Activated CD4-positive, alpha-beta memory T cell treated with anti-CD3 and anti-CD28 coated beads for 36 hours (primary cell): ENCODE data around the gene CPN1. TPM values are rescaled to one million over a fixed set of nuclear protein-coding genes. Genes with fewer than 3 reads are reported as not detected.

Experiments used
- CTCF ChIA-PET: fragments of 350-600 bp; sonication (Branson Sonifier 250); formaldehyde crosslinking; loops from one replicate; lab custom pipeline; 2021; ENCODE audit warnings: antibody characterized with exemption, inconsistent platforms; lab: Charles Lee
- POLR2A ChIA-PET: fragments of 350-600 bp; sonication (Branson Sonifier 250); formaldehyde crosslinking; loops from one replicate; lab custom pipeline; 2021; ENCODE audit warnings: antibody characterized with exemption; lab: Charles Lee
- DNase-seq: peaks from one replicate; pipeline ENCODE4 v3.0.0-alpha.2; 2020
- H3K27ac Mint-ChIP-seq: one replicate; pipeline ENCODE4 v1.8.0; 2021; ENCODE audit warnings: mixed read lengths
- H3K27me3 Mint-ChIP-seq: one replicate; pipeline ENCODE4 v1.8.0; 2021; ENCODE audit warnings: mixed read lengths
- H3K36me3 Mint-ChIP-seq: one replicate; pipeline ENCODE4 v1.8.0; 2021; ENCODE audit warnings: mixed read lengths
- H3K4me1 Mint-ChIP-seq: one replicate; pipeline ENCODE4 v1.8.0; 2021; ENCODE audit warnings: low read depth, mixed read lengths
- H3K4me3 Mint-ChIP-seq: one replicate; pipeline ENCODE4 v1.8.0; 2021; ENCODE audit warnings: mild to moderate bottlenecking, mixed read lengths
- H3K9me3 Mint-ChIP-seq: one replicate; pipeline ENCODE4 v1.8.0; 2021; ENCODE audit warnings: mixed read lengths
- intact Hi-C: fragments of 100-400 bp; cut with micrococcal nuclease; formaldehyde crosslinking; loops from one replicate; pipeline ENCODE4 v1.15.1; 2023
- total RNA-seq, 2 experiments: library from RNA; stranded (reverse); gene quantifications; one replicate each; pipeline ENCODE4 v1.2.3, GENCODE V29; 2021

CPN1 gene
- total RNA-seq, 2 experiments from 2014 or later, result not detected

- H3K27me3 Mint-ChIP-seq, result peaks cover 8% of the 10 kb centered on the region
- intact Hi-C loops, result no loop called here
- CTCF ChIA-PET, result interaction anchor here (0.7 to 2.7 kb wide), 2 partner anchors 32 to 196 kb away, joined by 4 to 13 read pairs; partner anchors contain the start of gene DNMBP
- peaks cover 3% of the 10 kb centered on the region for H3K4me1 Mint-ChIP-seq
- no peak for DNase-seq
- no peaks in the 10 kb centered on the region for H3K9me3 Mint-ChIP-seq
- POLR2A ChIA-PET, result interaction anchor here (0.6 kb wide), 1 partner anchor 15 kb away, joined by 7 read pairs; no protein-coding TSS in a partner anchor
- no peak overlapping the region for H3K27ac Mint-ChIP-seq
- H3K36me3 Mint-ChIP-seq, result no peaks in the 10 kb centered on the region
- no peak overlapping the region for H3K4me3 Mint-ChIP-seq
Measured at GRCh38 chr10:100041306-100042002, 40.2 kb downstream of the CPN1 start.

- H3K4me3 Mint-ChIP-seq, result no peak overlapping the region
- H3K9me3 Mint-ChIP-seq, result no peaks in the 10 kb centered on the region
- intact Hi-C loops, result no loop called here
- POLR2A ChIA-PET, result no interaction called here
- no peaks in the 10 kb centered on the region for H3K36me3 Mint-ChIP-seq
- DNase-seq, result no peak
- peaks cover 11% of the 10 kb centered on the region for H3K27me3 Mint-ChIP-seq
- CTCF ChIA-PET, result interaction anchor here (1.5 to 2.3 kb wide), 2 partner anchors 7 to 193 kb away, joined by 5 to 9 read pairs; no protein-coding TSS in a partner anchor
- no peak overlapping the region for H3K27ac Mint-ChIP-seq
- peaks cover under 1% of the 10 kb centered on the region for H3K4me1 Mint-ChIP-seq
Measured at GRCh38 chr10:100038561-100039071, 43.1 kb downstream of the CPN1 start.

DNA sequence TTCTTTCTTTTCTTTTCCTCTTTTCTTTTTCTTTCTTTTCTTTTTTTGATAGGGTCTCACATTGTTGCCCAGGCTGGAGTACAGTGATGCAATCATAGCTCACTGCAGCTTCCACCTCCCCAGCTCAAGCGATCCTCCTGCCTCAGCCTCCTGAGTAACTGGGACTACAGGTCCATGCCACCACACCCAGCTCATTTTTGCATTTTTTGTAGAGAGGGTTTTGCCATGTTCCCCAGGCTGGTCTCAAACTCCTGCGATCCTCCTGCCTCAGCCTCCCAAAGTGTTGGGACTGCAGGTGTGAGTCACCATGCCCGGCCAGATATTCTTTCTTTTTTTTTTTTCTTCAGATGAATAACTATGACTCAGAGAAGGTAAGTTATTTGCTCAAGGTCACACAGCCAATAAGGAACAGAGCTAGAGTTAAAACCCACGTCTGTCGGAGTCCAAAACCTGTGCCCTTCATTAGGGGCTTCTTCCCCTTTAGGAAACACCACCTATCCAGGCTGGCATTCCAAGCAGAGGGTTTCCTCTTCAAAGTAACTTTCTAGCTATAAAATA is 43.8 kb downstream of the CPN1 start:
- intact Hi-C loops, result no loop called here
- Mint-ChIP-seq H3K36me3 (no peaks in the 10 kb centered on the region), H3K4me1 (no peaks in the 10 kb centered on the region), H3K27me3 (peaks cover 11% of the 10 kb centered on the region), H3K4me3 (no peak overlapping the region), H3K9me3 (no peaks in the 10 kb centered on the region), H3K27ac (no peak overlapping the region)
- ChIA-PET CTCF (interaction anchor here (1.5 to 2.3 kb wide), 2 partner anchors 8 to 192 kb away, joined by 5 to 9 read pairs; no protein-coding TSS in a partner anchor), POLR2A (no interaction called here)
- DNase-seq, result no peak

DNA sequence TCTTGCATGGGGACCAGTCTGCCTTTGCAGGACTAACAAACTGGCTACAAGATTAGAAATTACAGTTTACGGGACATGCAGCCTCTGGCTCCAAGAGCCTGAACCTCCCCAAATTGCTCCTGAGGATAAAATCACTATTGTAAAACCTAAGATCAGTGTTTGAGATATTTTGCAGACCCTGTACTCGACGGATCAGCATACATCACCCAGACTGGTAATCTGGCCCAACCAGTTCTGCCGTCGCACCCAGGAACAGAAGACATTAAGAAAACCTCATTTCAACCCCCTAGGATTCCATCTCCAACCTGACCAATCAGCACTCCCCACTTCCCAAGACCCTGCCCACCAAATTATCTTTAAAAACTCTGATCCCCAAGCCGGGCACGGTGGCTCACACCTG is 44.8 kb downstream of the CPN1 start:
- ChIA-PET POLR2A (no interaction called here), CTCF (interaction anchor here (1.0 to 2.3 kb wide), 3 partner anchors 9 to 191 kb away, joined by 3 to 9 read pairs (median 5); no protein-coding TSS in a partner anchor)
- no peak for DNase-seq
- Mint-ChIP-seq H3K9me3 (no peaks in the 10 kb centered on the region), H3K27me3 (peaks cover 11% of the 10 kb centered on the region), H3K4me3 (no peak overlapping the region), H3K36me3 (no peaks in the 10 kb centered on the region), H3K27ac (no peak overlapping the region), H3K4me1 (no peaks in the 10 kb centered on the region)
- intact Hi-C loops, result no loop called here

DNA sequence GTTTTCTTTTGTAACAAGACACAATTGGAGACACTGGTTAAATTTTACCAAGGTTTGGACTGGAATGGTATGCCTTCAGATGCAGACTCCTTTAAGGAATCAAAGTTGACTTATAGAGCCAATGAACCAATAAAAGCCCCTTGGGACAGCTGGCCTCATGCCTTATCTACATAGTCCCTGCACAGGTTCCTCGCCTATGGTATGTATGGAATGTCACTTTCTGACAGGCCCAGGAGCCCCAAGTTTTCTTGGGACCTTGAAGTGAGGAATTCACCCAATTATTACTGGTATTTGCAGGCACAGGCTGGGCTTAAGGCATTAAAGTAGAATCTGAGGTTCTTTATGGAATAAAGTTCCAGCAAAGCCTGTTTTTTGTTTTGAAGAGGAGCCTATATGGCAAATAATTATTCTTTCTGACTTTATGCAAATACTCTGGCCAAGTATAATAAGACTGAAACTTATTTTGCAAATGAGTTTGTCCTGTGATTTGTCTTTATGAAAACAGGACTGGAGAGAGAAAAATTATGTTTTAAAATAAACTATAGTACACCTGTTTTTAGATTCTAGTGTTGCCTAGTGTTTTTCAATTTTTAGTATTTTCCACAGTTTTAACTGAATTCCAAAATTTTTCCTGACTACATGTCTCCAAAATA is 47.8 kb downstream of the CPN1 start:
- no peak for DNase-seq
- no peak overlapping the region for H3K27ac Mint-ChIP-seq
- ChIA-PET POLR2A (no interaction called here), CTCF (interaction anchor here (1.5 to 2.2 kb wide), 2 partner anchors 11 to 188 kb away, joined by 10 to 13 read pairs; no protein-coding TSS in a partner anchor)
- no peaks in the 10 kb centered on the region for H3K4me1 Mint-ChIP-seq
- no peaks in the 10 kb centered on the region for H3K36me3 Mint-ChIP-seq
- no peak overlapping the region for H3K4me3 Mint-ChIP-seq
- intact Hi-C loops, result no loop called here
- peaks cover 14% of the 10 kb centered on the region for H3K27me3 Mint-ChIP-seq
- no peaks in the 10 kb centered on the region for H3K9me3 Mint-ChIP-seq

- DNase-seq, result no peak
- intact Hi-C loops, result no loop called here
- ChIA-PET CTCF (no interaction called here), POLR2A (no interaction called here)
- peaks cover 6% of the 10 kb centered on the region for H3K27me3 Mint-ChIP-seq
- H3K4me3 Mint-ChIP-seq, result no peak overlapping the region
- H3K27ac Mint-ChIP-seq, result no peak overlapping the region
- H3K9me3 Mint-ChIP-seq, result peaks cover 7% of the 10 kb centered on the region
- H3K4me1 Mint-ChIP-seq, result no peaks in the 10 kb centered on the region
- peaks cover 3% of the 10 kb centered on the region for H3K36me3 Mint-ChIP-seq
Measured at GRCh38 chr10:100027416-100027815, 54.3 kb downstream of the CPN1 start.

DNA sequence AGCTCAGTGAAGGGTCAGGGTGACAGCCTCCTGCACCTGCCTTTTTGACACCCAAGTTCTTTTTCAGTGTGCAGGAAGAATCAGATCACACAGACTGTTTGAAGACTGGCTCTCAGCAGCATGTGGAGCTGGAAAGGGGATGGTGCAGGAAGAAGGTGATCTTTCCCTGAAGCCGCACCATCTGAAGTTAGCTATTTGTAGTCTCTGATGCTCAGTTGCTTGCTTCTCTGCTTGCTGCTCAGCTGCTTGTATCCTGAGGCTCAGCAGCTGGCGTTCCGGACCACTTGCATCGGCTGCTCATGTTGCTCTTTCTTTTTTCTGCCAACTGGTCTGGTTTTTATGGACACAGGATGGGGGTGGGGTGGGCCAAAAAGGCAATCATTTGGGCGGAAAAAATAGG is 56.1 kb downstream of the CPN1 start:
- Mint-ChIP-seq H3K4me1 (peaks cover under 1% of the 10 kb centered on the region), H3K9me3 (peaks cover 7% of the 10 kb centered on the region), H3K4me3 (no peak overlapping the region), H3K36me3 (peaks cover 3% of the 10 kb centered on the region), H3K27ac (no peak overlapping the region), H3K27me3 (peaks cover 6% of the 10 kb centered on the region)
- CTCF ChIA-PET, result interaction anchor here (0.9 to 2.0 kb wide), 4 partner anchors 16 to 22 kb away, joined by 3 to 8 read pairs (median 4); partner anchors contain the start of gene DNMBP
- POLR2A ChIA-PET, result no interaction called here
- intact Hi-C loops, result no loop called here
- DNase-seq, result no peak

DNA sequence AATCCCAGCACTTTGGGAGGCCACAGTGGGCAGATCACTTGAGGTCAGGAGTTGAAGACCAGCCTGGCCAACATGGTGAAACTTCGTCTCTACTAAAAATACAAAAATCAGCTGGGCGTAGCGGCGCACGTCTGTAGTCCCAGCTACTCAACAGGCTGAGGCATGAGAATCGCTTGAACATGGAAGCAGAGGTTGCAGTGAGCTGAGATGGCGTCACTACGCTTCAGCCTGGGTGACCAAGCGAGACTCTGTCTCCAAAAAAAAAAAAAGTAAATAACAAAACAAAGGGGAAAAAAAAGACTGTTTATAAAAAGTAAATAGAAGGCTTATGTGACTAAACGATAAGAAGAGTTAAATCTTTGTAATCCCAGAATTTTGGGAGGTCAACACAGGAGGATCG is 56.9 kb downstream of the CPN1 start:
- DNase-seq, result no peak
- H3K36me3 Mint-ChIP-seq, result peaks cover 3% of the 10 kb centered on the region
- no peak overlapping the region for H3K27ac Mint-ChIP-seq
- peaks cover 7% of the 10 kb centered on the region for H3K9me3 Mint-ChIP-seq
- POLR2A ChIA-PET, result no interaction called here
- no peak overlapping the region for H3K4me3 Mint-ChIP-seq
- CTCF ChIA-PET, result interaction anchor here (0.8 to 2.0 kb wide), 4 partner anchors 15 to 23 kb away, joined by 3 to 8 read pairs (median 4); partner anchors contain the start of gene DNMBP
- H3K27me3 Mint-ChIP-seq, result peaks cover 4% of the 10 kb centered on the region
- peaks cover 7% of the 10 kb centered on the region for H3K4me1 Mint-ChIP-seq
- intact Hi-C loops, result no loop called here

GRCh38 chr10:100022403-100022802 is 59.3 kb downstream of the CPN1 start:
- no peaks in the 10 kb centered on the region for H3K9me3 Mint-ChIP-seq
- H3K27me3 Mint-ChIP-seq, result no peaks in the 10 kb centered on the region
- no peak overlapping the region for H3K4me3 Mint-ChIP-seq
- intact Hi-C loops, result no loop called here
- ChIA-PET POLR2A (no interaction called here), CTCF (interaction anchor here (1.9 to 2.2 kb wide), 2 partner anchors 13 to 23 kb away, joined by 6 read pairs; partner anchors contain the start of gene DNMBP)
- H3K27ac Mint-ChIP-seq, result no peak overlapping the region
- peaks cover 7% of the 10 kb centered on the region for H3K4me1 Mint-ChIP-seq
- H3K36me3 Mint-ChIP-seq, result no peaks in the 10 kb centered on the region
- DNase-seq, result no peak

GRCh38 chr10:100021322-100021721 is 60.3 kb downstream of the CPN1 start:
- Mint-ChIP-seq H3K27me3 (no peaks in the 10 kb centered on the region), H3K36me3 (no peaks in the 10 kb centered on the region), H3K4me1 (peaks cover 7% of the 10 kb centered on the region), H3K9me3 (no peaks in the 10 kb centered on the region), H3K4me3 (no peak overlapping the region), H3K27ac (no peak overlapping the region)
- intact Hi-C loops, result no loop called here
- DNase-seq, result no peak
- ChIA-PET CTCF (interaction anchor here (1.1 to 2.2 kb wide), 4 partner anchors 12 to 175 kb away, joined by 3 to 6 read pairs (median 4); partner anchors contain the start of gene DNMBP), POLR2A (no interaction called here)

DNA sequence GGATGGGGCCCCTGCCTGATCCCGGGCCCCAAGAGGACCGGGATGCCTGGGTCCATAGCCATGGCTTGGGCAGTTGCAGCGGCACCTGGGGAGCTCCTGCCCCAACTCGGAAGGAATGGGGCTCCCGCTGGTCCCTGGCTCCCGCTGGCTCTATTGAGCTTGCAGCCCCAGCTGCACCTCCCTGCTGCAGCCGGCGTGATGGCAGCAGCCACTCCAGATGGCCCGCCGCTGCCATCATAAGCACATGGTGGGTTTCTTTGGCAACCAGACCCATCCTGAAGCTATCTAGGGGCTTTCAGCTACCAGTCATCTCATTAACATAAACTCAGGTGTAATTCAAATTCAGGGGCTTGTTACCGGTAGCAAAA is 60.8 kb downstream of the CPN1 start:
- Mint-ChIP-seq H3K4me1 (peaks cover 7% of the 10 kb centered on the region), H3K36me3 (no peaks in the 10 kb centered on the region)
- POLR2A ChIA-PET, result no interaction called here

More for the DNA sequence above, 60.8 kb downstream of the CPN1 start:
- Mint-ChIP-seq H3K27ac (no peak overlapping the region), H3K9me3 (no peaks in the 10 kb centered on the region), H3K4me3 (no peak overlapping the region), H3K27me3 (no peaks in the 10 kb centered on the region)
- intact Hi-C loops, result no loop called here
- CTCF ChIA-PET, result interaction anchor here (1.0 to 2.2 kb wide), 5 partner anchors 11 to 174 kb away, joined by 3 to 6 read pairs (median 4); partner anchors contain the start of gene DNMBP
- DNase-seq, result no peak
